Stimulated activated naive B cell treated with anti-CD40 and anti-IgM and Interleukin-4, amounts not matched to agents 10 μg/mL and 1 μg/mL and 100 μg/mL, for 72 hours (primary cell): ENCODE data around the gene ZNF470.

Experiments
- ATAC-seq, 2 donors: fragments of 150-1000 bp; cut with Tn5 transposase; replicated peaks; 2 replicates each; pipeline ENCODE4 v1.10.0; 2021; ENCODE audit warnings: moderate library complexity in 1 of 2
- DNase-seq: peaks from one replicate; pipeline ENCODE4 v3.0.0; 2021
- H3K27ac Mint-ChIP-seq: one replicate; pipeline ENCODE4 v1.8.0; 2022; ENCODE audit warnings: mild to moderate bottlenecking, mixed read lengths
- H3K27me3 Mint-ChIP-seq, 2 donors: one replicate each; pipeline ENCODE4 v1.8.0; 2022; ENCODE audit warnings: mixed read lengths in 2 of 2
- H3K36me3 Mint-ChIP-seq, 2 donors: one replicate each; pipeline ENCODE4 v1.8.0; 2022; ENCODE audit warnings: mixed read lengths in 2 of 2, mild to moderate bottlenecking in 1 of 2
- H3K4me1 Mint-ChIP-seq, 2 donors: one replicate each; pipeline ENCODE4 v1.8.0; 2022; ENCODE audit warnings: mixed read lengths in 2 of 2, mild to moderate bottlenecking in 1 of 2
- H3K4me3 Mint-ChIP-seq, 2 donors: one replicate each; pipeline ENCODE4 v1.8.0; 2022; ENCODE audit warnings: mild to moderate bottlenecking in 2 of 2, mixed read lengths in 2 of 2, moderate library complexity in 1 of 2
- H3K9me3 Mint-ChIP-seq, 2 donors: one replicate each; pipeline ENCODE4 v1.8.0; 2022; ENCODE audit warnings: mixed read lengths in 2 of 2, mild to moderate bottlenecking in 1 of 2

ZNF470 gene

DNA sequence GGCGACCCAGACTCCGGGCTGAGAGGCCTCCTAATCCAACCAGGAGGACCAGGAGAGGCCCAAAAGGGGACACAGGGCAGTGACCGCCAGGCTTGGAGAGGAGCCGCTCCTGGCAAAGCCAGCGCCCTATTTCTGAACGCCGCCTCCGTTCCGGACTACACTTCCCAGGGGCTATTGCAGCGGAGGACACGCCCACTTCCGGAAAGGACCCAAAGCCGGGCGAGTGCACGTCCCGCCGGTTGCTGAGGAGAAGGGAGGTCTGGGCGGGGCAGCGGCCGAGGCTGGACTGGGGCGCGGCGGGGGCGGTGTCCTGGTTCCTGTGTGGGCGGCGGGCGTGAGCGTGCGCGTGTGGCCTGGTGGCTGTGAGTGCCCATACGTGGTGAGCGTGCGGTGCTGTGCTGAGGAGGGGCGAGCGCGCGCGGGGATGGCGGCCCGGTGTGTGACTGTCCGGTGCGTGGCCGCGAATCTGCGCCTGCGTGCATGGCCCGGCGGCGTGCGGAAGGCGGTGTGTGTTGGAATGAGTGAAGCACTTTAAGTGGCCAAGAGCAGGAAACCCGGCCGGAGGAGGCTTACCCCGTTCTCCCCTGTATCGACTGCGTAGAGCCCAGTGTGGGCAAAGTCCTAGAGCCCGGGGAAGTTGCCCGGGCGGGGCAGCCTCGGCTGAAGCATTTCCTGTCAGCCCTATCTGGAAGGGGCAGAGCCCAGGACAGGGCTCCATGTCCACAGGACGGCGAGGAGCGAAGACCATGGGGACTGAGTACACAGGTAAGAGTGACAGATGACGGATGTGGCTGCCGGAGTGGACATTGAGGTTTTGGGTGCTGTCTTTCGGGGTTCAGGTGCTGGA is at the start of gene ZNF470:
Gene ZNF470, plus strand, starts transcription at position 195 of the 847 bp plus-strand sequence. CDS start 2,844 bp downstream, outside the sequence.
- ATAC-seq (peak; percentile 95 to 97), DNase-seq (peak; percentile 91)
- H3K4me1 Mint-ChIP-seq, result peaks cover 6 to 10% of the 10 kb centered on the region in 2 donors
- no peaks in the 10 kb centered on the region for H3K27me3 Mint-ChIP-seq
- peak within 1 kb of the TSS; percentile 97 for H3K27ac Mint-ChIP-seq
- H3K4me3 Mint-ChIP-seq, result peak within 1 kb of the TSS; percentile 96 to 97
- peaks cover 30 to 34% of the 10 kb centered on the region in 2 donors for H3K9me3 Mint-ChIP-seq
- H3K36me3 Mint-ChIP-seq, result peaks cover 63 to 80% of the 10 kb centered on the region in 2 donors

DNA sequence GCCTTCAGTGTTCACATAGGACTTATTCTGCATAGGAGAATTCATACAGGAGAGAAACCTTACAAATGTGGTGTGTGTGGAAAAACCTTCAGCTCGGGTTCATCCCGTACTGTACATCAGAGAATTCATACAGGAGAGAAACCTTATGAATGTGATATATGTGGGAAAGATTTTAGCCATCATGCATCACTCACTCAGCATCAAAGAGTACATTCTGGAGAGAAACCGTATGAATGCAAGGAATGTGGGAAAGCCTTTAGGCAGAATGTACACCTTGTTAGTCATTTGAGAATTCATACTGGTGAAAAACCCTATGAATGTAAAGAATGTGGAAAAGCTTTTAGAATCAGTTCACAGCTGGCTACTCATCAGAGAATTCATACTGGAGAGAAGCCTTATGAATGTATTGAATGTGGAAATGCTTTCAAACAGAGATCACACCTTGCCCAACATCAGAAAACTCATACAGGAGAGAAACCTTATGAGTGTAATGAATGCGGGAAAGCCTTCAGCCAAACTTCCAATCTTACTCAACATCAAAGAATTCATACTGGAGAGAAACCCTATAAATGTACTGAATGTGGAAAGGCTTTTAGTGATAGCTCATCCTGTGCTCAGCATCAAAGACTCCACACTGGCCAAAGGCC is 41.9 kb upstream of the ZNF470 start:
- no peak for DNase-seq

DNA sequence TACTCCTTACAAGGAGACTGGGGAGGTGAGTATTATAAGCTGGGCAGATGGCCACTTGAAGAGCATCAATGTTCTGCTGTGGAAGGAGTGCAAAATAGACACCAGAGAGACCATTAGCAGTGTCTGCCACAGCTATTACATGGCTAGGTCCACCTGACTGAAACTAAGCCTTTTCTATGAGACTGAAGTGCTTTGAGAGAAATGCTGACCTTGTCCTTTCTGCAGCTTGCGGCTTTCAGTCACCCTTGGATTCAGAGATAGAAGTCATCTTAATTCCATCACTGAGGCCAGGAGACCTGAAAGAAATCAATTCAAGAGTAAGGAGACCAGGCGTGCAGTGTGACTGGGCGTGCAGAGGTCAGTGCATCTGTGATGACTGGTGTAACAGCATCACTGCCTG is 29.8 kb upstream of the ZNF470 start:
- Mint-ChIP-seq H3K4me3 (peak overlapping the region; percentile 90 to 94), H3K9me3 (peaks cover 35 to 37% of the 10 kb centered on the region in 2 donors), H3K36me3 (peaks cover 37 to 75% of the 10 kb centered on the region in 2 donors), H3K27me3 (peaks cover 7 to 8% of the 10 kb centered on the region in 2 donors), H3K27ac (peak overlapping the region; percentile 96), H3K4me1 (peaks cover 19 to 34% of the 10 kb centered on the region in 2 donors)
- no peak for ATAC-seq
- DNase-seq, result no peak

More for the DNA sequence above, 41.9 kb upstream of the ZNF470 start:
- Mint-ChIP-seq H3K27me3 (no peaks in the 10 kb centered on the region), H3K4me3 (no peak overlapping the region), H3K9me3 (peaks cover 37% of the 10 kb centered on the region in 2 donors), H3K27ac (no peak overlapping the region), H3K4me1 (no peaks in the 10 kb centered on the region), H3K36me3 (peaks cover 37 to 51% of the 10 kb centered on the region in 2 donors)
- ATAC-seq, result no peak

DNA sequence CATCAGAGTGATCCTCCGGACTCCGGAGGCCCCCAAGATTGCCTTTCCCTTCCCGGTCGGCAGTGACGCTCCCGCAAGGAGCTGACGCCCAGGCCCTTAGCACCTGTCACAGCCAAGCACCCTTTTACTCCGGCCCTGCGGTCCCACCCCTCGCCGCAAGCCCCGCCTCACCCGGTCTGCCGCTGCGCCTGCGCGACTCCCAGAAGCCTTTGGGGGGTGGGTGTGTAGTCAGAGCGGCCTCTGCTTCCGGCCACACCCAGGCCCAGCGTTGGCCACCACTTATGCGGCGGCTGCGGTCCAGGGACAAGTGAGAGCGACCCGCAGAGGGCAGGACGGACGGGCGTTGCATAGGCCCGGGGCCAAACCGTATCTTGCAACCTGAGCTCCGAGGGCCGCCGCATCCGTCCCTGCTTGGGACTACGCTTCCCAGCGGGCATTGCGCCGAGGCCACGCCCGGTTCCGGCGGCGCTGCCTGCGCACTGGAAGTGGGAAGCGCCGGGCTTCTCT is 29.0 kb upstream of the ZNF470 start:
- ATAC-seq (peak; percentile 95), DNase-seq (peak; percentile 96)
- Mint-ChIP-seq H3K36me3 (peaks cover 42 to 76% of the 10 kb centered on the region in 2 donors), H3K27me3 (peaks cover 7 to 8% of the 10 kb centered on the region in 2 donors), H3K27ac (peak overlapping the region; percentile 96), H3K4me3 (peak overlapping the region; percentile 90 to 94), H3K4me1 (peaks cover 19 to 34% of the 10 kb centered on the region in 2 donors), H3K9me3 (peaks cover 26 to 33% of the 10 kb centered on the region in 2 donors)

DNA sequence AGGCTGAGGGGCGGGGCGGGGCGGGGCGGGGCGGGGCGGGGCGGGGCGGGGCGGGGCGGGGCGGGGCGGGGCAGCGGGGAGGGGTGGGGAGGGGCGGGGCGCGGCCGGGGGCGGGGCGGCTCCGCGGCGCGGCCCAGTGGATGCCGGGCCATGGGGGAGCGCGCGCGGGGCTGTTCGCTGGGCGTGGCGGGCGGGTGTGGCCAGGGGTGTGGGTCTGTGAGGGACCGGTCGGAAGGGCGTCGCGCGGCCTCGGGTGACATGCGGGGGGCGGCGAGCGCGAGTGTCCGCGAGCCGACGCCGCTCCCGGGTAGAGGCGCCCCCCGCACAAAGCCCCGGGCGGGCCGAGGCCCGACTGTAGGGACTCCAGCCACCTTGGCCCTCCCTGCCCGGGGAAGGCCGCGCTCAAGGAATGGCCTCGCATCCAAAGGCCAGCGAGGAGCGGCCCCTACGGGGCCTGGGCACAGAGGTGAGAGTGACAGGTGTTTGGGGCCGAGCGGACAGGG is 28.5 kb upstream of the ZNF470 start, which contains the start of gene ZFP28:
Gene ZFP28, plus strand, starts transcription at position 188 of the 503 bp plus-strand sequence. Its CDS starts 71 bp downstream, at position 259.
- peaks cover 46 to 78% of the 10 kb centered on the region in 2 donors for H3K36me3 Mint-ChIP-seq
- no peak for DNase-seq

DNA sequence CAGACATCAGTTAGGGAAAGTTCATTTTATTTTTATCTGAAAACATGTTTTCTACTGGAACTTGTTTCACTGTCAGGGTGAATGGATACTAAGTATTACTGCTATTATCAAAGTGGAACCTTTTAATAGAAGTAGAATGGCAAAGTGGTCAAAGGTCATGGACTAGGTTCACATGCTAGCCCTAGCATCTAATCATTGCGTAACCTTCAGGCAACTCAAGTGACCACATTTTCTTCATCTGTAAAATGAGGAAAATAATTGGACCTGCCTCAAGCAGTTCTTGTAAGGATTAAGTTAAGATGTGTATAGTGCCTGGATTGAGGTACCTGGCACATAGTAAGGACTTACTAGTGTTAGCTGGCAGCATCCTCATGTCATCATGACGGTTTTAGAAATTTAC is 23.5 kb upstream of the ZNF470 start:
- peaks cover 18 to 25% of the 10 kb centered on the region in 2 donors for H3K4me1 Mint-ChIP-seq
- peaks cover 74 to 93% of the 10 kb centered on the region in 2 donors for H3K36me3 Mint-ChIP-seq
- DNase-seq, result no peak
- no peaks in the 10 kb centered on the region for H3K27me3 Mint-ChIP-seq
- no peak overlapping the region for H3K4me3 Mint-ChIP-seq
- H3K9me3 Mint-ChIP-seq, result peaks cover 22 to 30% of the 10 kb centered on the region in 2 donors
- H3K27ac Mint-ChIP-seq, result no peak overlapping the region
- ATAC-seq, result no peak

More for the DNA sequence above, 28.5 kb upstream of the ZNF470 start, which contains the start of gene ZFP28:
- ATAC-seq, result peak; percentile 79 to 84
- Mint-ChIP-seq H3K4me1 (peaks cover 19 to 34% of the 10 kb centered on the region in 2 donors), H3K4me3 (peak within 1 kb of the TSS; percentile 90 to 94), H3K27ac (peak within 1 kb of the TSS; percentile 96), H3K27me3 (peaks cover 7 to 8% of the 10 kb centered on the region in 2 donors), H3K9me3 (peaks cover 22 to 30% of the 10 kb centered on the region in 2 donors)

DNA sequence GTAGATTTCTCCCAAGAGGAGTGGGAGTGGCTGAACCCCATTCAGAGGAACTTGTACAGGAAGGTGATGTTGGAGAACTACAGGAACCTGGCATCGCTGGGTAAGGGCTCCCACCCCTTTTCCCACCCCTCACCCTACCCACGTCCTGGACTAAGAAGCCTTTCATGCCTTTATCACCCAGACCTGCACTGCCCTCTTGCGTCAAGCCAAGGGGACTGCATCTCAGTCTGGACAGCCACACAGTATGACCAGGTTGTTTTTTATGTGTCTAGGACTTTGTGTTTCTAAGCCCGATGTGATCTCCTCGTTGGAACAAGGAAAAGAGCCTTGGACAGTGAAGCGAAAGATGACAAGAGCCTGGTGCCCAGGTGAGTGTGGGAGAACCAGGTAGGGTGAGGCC is 19.7 kb upstream of the ZNF470 start:
- DNase-seq, result no peak
- ATAC-seq, result no peak
- no peak overlapping the region for H3K4me3 Mint-ChIP-seq
- H3K27ac Mint-ChIP-seq, result no peak overlapping the region
- peaks cover 78 to 92% of the 10 kb centered on the region in 2 donors for H3K36me3 Mint-ChIP-seq
- H3K4me1 Mint-ChIP-seq, result peaks cover 0 to 1% of the 10 kb centered on the region in 2 donors
- H3K9me3 Mint-ChIP-seq, result peaks cover 14 to 24% of the 10 kb centered on the region in 2 donors
- no peaks in the 10 kb centered on the region for H3K27me3 Mint-ChIP-seq

DNA sequence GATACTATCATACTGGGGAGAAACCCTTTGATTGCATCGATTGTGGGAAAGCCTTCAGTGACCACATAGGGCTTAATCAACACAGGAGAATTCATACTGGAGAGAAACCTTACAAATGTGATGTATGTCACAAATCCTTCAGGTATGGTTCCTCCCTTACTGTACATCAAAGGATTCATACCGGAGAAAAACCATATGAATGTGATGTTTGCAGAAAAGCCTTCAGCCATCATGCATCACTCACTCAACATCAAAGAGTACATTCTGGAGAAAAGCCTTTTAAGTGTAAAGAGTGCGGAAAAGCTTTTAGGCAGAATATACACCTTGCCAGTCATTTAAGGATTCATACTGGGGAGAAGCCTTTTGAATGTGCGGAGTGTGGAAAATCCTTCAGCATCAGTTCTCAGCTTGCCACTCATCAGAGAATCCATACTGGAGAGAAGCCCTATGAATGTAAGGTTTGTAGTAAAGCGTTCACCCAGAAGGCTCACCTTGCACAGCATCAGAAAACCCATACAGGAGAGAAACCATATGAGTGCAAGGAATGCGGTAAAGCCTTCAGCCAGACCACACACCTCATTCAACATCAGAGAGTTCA is 12.9 kb upstream of the ZNF470 start:
- Mint-ChIP-seq H3K4me3 (no peak overlapping the region), H3K9me3 (peaks cover 28 to 34% of the 10 kb centered on the region in 2 donors)
- no peak for ATAC-seq

DNA sequence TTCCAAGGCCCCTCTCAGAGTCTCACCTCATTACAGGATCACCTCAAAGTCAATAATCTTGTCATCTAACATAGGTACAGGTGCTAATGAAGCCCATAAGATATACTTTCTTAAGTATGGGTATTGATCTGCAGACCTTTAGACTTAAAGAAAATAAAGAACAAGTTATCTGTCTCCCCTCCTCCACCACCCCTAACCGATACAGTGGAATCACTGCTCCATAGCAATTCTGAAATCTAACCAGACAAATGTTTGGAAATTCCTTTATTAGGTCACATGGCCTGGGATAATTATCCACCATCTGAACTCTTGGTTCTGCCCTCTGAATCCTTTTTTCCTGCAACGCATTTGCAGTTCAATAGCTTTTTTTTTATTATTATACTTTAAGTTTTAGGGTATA is 4.5 kb upstream of the ZNF470 start:
- no peak for ATAC-seq
- H3K27me3 Mint-ChIP-seq, result no peaks in the 10 kb centered on the region
- peaks cover 3 to 8% of the 10 kb centered on the region in 2 donors for H3K4me1 Mint-ChIP-seq
- no peak for DNase-seq
- peaks cover 32 to 40% of the 10 kb centered on the region in 2 donors for H3K9me3 Mint-ChIP-seq
- H3K4me3 Mint-ChIP-seq, result no peak overlapping the region
- peaks cover 42 to 70% of the 10 kb centered on the region in 2 donors for H3K36me3 Mint-ChIP-seq
- H3K27ac Mint-ChIP-seq, result no peak overlapping the region

More for the DNA sequence above, 12.9 kb upstream of the ZNF470 start:
- DNase-seq, result no peak
- no peaks in the 10 kb centered on the region for H3K4me1 Mint-ChIP-seq
- no peak overlapping the region for H3K27ac Mint-ChIP-seq
- no peaks in the 10 kb centered on the region for H3K27me3 Mint-ChIP-seq
- peaks cover 53 to 67% of the 10 kb centered on the region in 2 donors for H3K36me3 Mint-ChIP-seq

DNA sequence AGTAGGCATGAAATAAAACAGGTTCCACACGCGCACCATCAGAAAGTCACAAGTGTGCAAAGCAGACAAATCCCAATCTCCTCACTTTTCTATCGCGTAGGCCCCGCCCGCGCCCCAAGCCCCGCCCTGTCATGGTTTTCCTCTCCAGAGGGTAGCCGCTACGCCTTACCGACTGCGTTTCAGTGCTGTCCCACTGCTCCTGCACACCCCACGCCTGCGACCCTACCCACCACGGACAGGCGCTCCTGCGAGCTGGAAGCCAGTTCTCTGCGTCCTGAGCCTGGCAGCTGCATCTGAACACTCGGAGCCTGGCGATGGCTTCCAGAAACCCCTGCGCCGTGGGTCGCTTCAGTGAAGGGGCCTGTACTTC is 379 bp upstream of the ZNF470 start:
- H3K4me3 Mint-ChIP-seq, result peak overlapping the region; percentile 96 to 97
- H3K27me3 Mint-ChIP-seq, result no peaks in the 10 kb centered on the region
- H3K4me1 Mint-ChIP-seq, result peaks cover 6 to 10% of the 10 kb centered on the region in 2 donors
- DNase-seq (no peak), ATAC-seq (peak; percentile 48 to 50)
- H3K36me3 Mint-ChIP-seq, result peaks cover 62 to 82% of the 10 kb centered on the region in 2 donors
- peaks cover 29 to 38% of the 10 kb centered on the region in 2 donors for H3K9me3 Mint-ChIP-seq
- peak overlapping the region; percentile 97 for H3K27ac Mint-ChIP-seq

DNA sequence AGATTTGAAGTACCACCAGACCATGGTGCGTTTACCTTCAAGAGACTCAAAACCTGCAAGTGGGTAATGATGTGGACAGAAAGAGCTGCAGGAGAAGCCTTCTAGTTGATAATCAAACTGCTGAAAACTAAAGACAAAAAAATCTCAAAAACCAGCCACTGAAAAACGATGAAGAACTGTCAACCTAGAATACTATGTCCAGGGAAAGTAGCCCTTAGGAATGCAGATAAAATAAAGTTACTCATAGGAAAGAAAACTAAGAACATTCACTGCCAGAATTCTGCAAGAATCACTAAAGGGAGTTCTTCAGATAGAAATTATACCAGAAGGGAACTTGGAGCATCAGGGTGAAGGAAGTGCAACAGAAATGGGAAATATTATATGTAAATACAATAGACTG is 5.3 kb downstream of the ZNF470 start:
- Mint-ChIP-seq H3K36me3 (peaks cover 75 to 90% of the 10 kb centered on the region in 2 donors), H3K27ac (no peak overlapping the region), H3K9me3 (peaks cover 33 to 37% of the 10 kb centered on the region in 2 donors), H3K4me3 (no peak overlapping the region), H3K27me3 (no peaks in the 10 kb centered on the region), H3K4me1 (peaks cover 3 to 5% of the 10 kb centered on the region in 2 donors)
- ATAC-seq (no peak), DNase-seq (no peak)

DNA sequence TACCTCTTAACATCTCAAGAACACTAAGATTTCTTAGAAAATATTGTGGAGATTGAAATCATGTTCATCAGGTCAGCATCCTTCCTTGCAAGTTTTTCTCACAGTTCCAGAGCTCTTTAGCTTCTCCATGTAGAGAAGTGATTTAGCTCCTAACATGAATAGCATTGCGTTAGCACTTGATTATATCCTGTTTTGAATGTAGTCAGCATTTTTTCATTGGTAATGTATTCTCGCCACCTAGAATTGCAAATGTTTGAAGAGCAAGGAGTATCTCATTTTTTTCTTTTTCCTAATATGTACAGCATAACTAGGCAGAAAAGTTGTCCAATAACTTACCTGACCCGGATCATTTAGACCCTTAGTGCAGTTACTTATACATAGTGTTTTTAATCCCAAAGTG is 6.6 kb downstream of the ZNF470 start:
- H3K4me1 Mint-ChIP-seq, result no peaks in the 10 kb centered on the region
- no peak overlapping the region for H3K4me3 Mint-ChIP-seq
- H3K9me3 Mint-ChIP-seq, result peaks cover 38 to 39% of the 10 kb centered on the region in 2 donors
- no peaks in the 10 kb centered on the region for H3K27me3 Mint-ChIP-seq
- ATAC-seq (no peak), DNase-seq (no peak)
- peaks cover 73 to 91% of the 10 kb centered on the region in 2 donors for H3K36me3 Mint-ChIP-seq
- H3K27ac Mint-ChIP-seq, result no peak overlapping the region

DNA sequence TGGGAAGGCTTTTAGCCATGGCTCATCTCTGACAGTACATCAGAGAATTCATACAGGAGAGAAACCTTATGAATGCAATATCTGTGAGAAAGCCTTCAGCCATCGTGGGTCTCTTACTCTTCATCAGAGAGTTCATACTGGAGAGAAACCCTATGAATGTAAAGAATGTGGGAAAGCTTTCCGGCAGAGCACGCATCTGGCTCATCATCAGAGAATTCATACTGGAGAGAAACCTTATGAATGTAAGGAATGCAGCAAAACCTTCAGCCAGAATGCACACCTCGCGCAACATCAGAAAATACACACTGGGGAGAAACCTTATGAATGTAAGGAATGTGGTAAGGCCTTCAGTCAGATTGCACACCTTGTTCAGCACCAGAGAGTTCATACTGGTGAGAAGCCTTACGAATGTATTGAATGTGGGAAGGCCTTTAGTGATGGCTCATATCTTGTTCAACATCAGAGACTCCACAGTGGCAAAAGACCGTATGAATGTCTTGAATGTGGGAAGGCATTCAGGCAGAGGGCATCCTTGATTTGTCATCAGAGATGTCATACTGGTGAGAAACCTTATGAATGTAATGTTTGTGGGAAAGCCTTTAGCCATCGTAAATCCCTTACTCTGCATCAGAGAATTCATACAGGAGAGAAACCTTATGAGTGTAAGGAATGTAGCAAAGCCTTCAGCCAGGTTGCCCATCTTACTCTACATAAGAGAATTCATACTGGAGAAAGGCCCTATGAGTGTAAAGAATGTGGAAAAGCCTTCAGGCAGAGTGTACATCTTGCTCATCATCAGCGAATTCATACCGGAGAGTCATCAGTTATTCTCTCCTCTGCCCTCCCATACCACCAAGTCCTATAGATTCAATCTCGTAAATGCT is 10.7 kb downstream of the ZNF470 start:
- Mint-ChIP-seq H3K27me3 (no peaks in the 10 kb centered on the region), H3K4me3 (no peak overlapping the region), H3K4me1 (no peaks in the 10 kb centered on the region), H3K27ac (no peak overlapping the region), H3K36me3 (peaks cover 57 to 78% of the 10 kb centered on the region in 2 donors), H3K9me3 (peaks cover 34 to 38% of the 10 kb centered on the region in 2 donors)
- ATAC-seq (no peak), DNase-seq (no peak)
